Thymus (tissue), 2 donors: ENCODE data around the gene GRK6. TPM values are rescaled to one million over a fixed set of nuclear protein-coding genes. Genes with fewer than 3 reads are reported as not detected.

Experiments
- polyA plus RNA-seq: library from polyadenylated mRNA; stranded (reverse); fragments of 200-250 nt; gene quantifications from one replicate; pipeline ENCODE4 v1.2.3, GENCODE V29; 2013
- total RNA-seq: library from RNA; stranded (reverse); fragments of 120-200 nt; gene quantifications from one replicate; pipeline ENCODE4 v1.2.4, GENCODE V29; 2013
- donor health status: healthy.

Gene GRK6
- total and polyA plus RNA-seq, 2 donors: 36.3 to 57.4 TPM

Other genes with a start within 250 kb of the GRK6 start
- gene RAB24, start 123.0 kb upstream of the GRK6 start, total RNA-seq: 15.9 TPM
- 82.8 TPM for gene RAB24, start 123.0 kb upstream of the GRK6 start, polyA plus RNA-seq
- gene PRELID1, start 122.9 kb upstream of the GRK6 start, total RNA-seq: 105 TPM
- 79.1 TPM for gene PRELID1, start 122.9 kb upstream of the GRK6 start, polyA plus RNA-seq
- gene MXD3, start 114.8 kb upstream of the GRK6 start, total RNA-seq: 44.8 TPM
- gene MXD3, start 114.8 kb upstream of the GRK6 start, polyA plus RNA-seq: 16.1 TPM
- 117 TPM for gene LMAN2, start 75.0 kb upstream of the GRK6 start, total RNA-seq
- 95.3 TPM for gene LMAN2, start 75.0 kb upstream of the GRK6 start, polyA plus RNA-seq
- 49.5 TPM for gene RGS14, start 68.8 kb upstream of the GRK6 start, total RNA-seq
- gene RGS14, start 68.8 kb upstream of the GRK6 start, polyA plus RNA-seq: 52.7 TPM
- 0.05 TPM for gene SLC34A1, start 42.2 kb upstream of the GRK6 start, total RNA-seq
- 0.02 TPM for gene SLC34A1, start 42.2 kb upstream of the GRK6 start, polyA plus RNA-seq
- gene PFN3, start 26.0 kb upstream of the GRK6 start, total RNA-seq: not detected
- gene PFN3, start 26.0 kb upstream of the GRK6 start, polyA plus RNA-seq: not detected
- 0.19 TPM for gene F12, start 17.1 kb upstream of the GRK6 start, total RNA-seq
- gene F12, start 17.1 kb upstream of the GRK6 start, polyA plus RNA-seq: 1.2 TPM
- 3.6 TPM for gene PRR7, start 20.1 kb downstream of the GRK6 start, total RNA-seq
- gene PRR7, start 20.1 kb downstream of the GRK6 start, polyA plus RNA-seq: 1.6 TPM
- 32.3 TPM for gene DBN1, start 47.0 kb downstream of the GRK6 start, total RNA-seq
- 34.3 TPM for gene DBN1, start 47.0 kb downstream of the GRK6 start, polyA plus RNA-seq
- 10.8 TPM for gene PDLIM7, start 70.9 kb downstream of the GRK6 start, total RNA-seq
- gene PDLIM7, start 70.9 kb downstream of the GRK6 start, polyA plus RNA-seq: 61.9 TPM
- 3.3 TPM for gene DOK3, start 83.2 kb downstream of the GRK6 start, total RNA-seq
- gene DOK3, start 83.2 kb downstream of the GRK6 start, polyA plus RNA-seq: 13.4 TPM
- 78.0 TPM for gene DDX41, start 90.3 kb downstream of the GRK6 start, total RNA-seq
- 71.3 TPM for gene DDX41, start 90.3 kb downstream of the GRK6 start, polyA plus RNA-seq
- 41.7 TPM for gene FAM193B, start 127.9 kb downstream of the GRK6 start, total RNA-seq
- gene FAM193B, start 127.9 kb downstream of the GRK6 start, polyA plus RNA-seq: 527 TPM
- 37.9 TPM for gene TMED9, start 165.5 kb downstream of the GRK6 start, total RNA-seq
- gene TMED9, start 165.5 kb downstream of the GRK6 start, polyA plus RNA-seq: 104 TPM
- gene B4GALT7, start 173.5 kb downstream of the GRK6 start, total RNA-seq: 14.1 TPM
- gene B4GALT7, start 173.5 kb downstream of the GRK6 start, polyA plus RNA-seq: 29.1 TPM